HepG2 (cell line): ENCODE measurements around the gene CLASP1. TPM values are rescaled to one million over a fixed set of nuclear protein-coding genes. Genes with fewer than 3 reads are reported as not detected.
A peak's percentile ranks its signal among the peaks of the same experiment; 100 is the strongest.

ENCODE experiments used
- ATF7-NPFF ChIP-seq: sonication (generic); formaldehyde crosslinking; IDR thresholded peaks from 2 replicates; pipeline ENCODE4 v1.8.1; 2023; ENCODE audit warnings: mild to moderate bottlenecking, low read depth, missing genetic modification reagents, moderate library complexity
- BCL6 ChIP-seq: IDR thresholded peaks from 2 replicates; pipeline ENCODE4 v1.6.1; 2016; ENCODE audit warnings: missing genetic modification reagents, missing compliant biosample characterization
- CREB1 ChIP-seq, 2 experiments: fragments of 450-650 bp in 1 of 2; IDR thresholded peaks; 2 replicates each; pipeline ENCODE4 v1.6.1; 2016 to 2017; ENCODE audit warnings: control low read depth in 1 of 2, mild to moderate bottlenecking in 1 of 2, missing compliant biosample characterization in 1 of 2, missing genetic modification characterization in 1 of 2
- ETV6 ChIP-seq: sonication (generic); formaldehyde crosslinking; conservative IDR thresholded peaks from 2 replicates; pipeline ENCODE4 v1.4.0; 2020; ENCODE audit warnings: missing genetic modification reagents
- FOXA1 ChIP-seq, 2 experiments: fragments of 450-650 bp in 1 of 2; sonication (generic) in 1 of 2; formaldehyde crosslinking in 1 of 2; IDR thresholded peaks; 2 replicates each; pipeline versions ENCODE4 v1.4.0 to v1.6.1; 2016 to 2020; ENCODE audit warnings: missing genetic modification reagents in 1 of 2
- FOXP1 ChIP-seq, 2 experiments: fragments of 450-650 bp in 1 of 2; IDR thresholded peaks; 2 replicates each; pipeline ENCODE4 v1.6.1; 2017 to 2018; ENCODE audit warnings: antibody characterized with exemption in 1 of 2
- GATAD2A ChIP-seq: IDR thresholded peaks from 2 replicates; pipeline ENCODE4 v1.6.1; 2016
- ISL2 ChIP-seq: sonication (generic); formaldehyde crosslinking; IDR thresholded peaks from 2 replicates; pipeline ENCODE4 v1.5.0; 2020; ENCODE audit warnings: missing genetic modification reagents
- KLF15 ChIP-seq: sonication (generic); formaldehyde crosslinking; IDR thresholded peaks from 2 replicates; pipeline ENCODE4 v1.8.1; 2023; ENCODE audit warnings: borderline replicate concordance, mild to moderate bottlenecking, inconsistent platforms, missing genetic modification reagents, mixed read lengths
- MATR3 ChIP-seq: sonication (generic); formaldehyde crosslinking; IDR thresholded peaks from 2 replicates; pipeline ENCODE4 v1.4.0; 2020; ENCODE audit warnings: missing genetic modification reagents
- MIXL1 ChIP-seq: IDR thresholded peaks from 2 replicates; pipeline ENCODE4 v1.6.1; 2016
- NCOA2 ChIP-seq: sonication (generic); formaldehyde crosslinking; IDR thresholded peaks from 2 replicates; pipeline ENCODE4 v1.8.0; 2022; ENCODE audit warnings: inconsistent platforms
- PPARG ChIP-seq: conservative IDR thresholded peaks from 2 replicates; pipeline ENCODE4 v1.6.1; 2016; ENCODE audit warnings: missing biosample characterization, missing genetic modification reagents
- RFX1 ChIP-seq: fragments of 450-650 bp; IDR thresholded peaks from 2 replicates; pipeline ENCODE4 v1.6.1; 2017
- RFX3 ChIP-seq: IDR thresholded peaks from 2 replicates; pipeline ENCODE4 v1.6.1; 2016; ENCODE audit warnings: missing biosample characterization, missing genetic modification reagents
- RORA ChIP-seq: sonication (generic); formaldehyde crosslinking; IDR thresholded peaks from 2 replicates; pipeline ENCODE4 v1.5.0; 2020; ENCODE audit warnings: mild to moderate bottlenecking, missing genetic modification reagents, moderate library complexity
- RXRB ChIP-seq: IDR thresholded peaks from 2 replicates; pipeline ENCODE4 v1.6.1; 2016; ENCODE audit warnings: borderline replicate concordance, missing genetic modification reagents, missing compliant biosample characterization
- SAP130 ChIP-seq: IDR thresholded peaks from 2 replicates; pipeline ENCODE4 v1.6.1; 2016; ENCODE audit warnings: low read depth
- SKI ChIP-seq: fragments of 450-650 bp; IDR thresholded peaks from one replicate; pipeline ENCODE4 v1.6.1; 2018; ENCODE audit warnings: mild to moderate bottlenecking; ENCODE audit not compliant: partially characterized antibody
- SMC3 ChIP-seq: IDR thresholded peaks from 2 replicates; pipeline ENCODE4 v1.6.1; 2011; ENCODE audit warnings: low read length, improper control_type of control experiment
- SNAPC2 ChIP-seq: sonication (generic); formaldehyde crosslinking; IDR thresholded peaks from 2 replicates; pipeline ENCODE4 v1.8.1; 2022; ENCODE audit warnings: mild to moderate bottlenecking, missing genetic modification reagents
- SOX13 ChIP-seq, 3 experiments: fragments of 450-650 bp in 1 of 3; sonication (generic) in 1 of 3; formaldehyde crosslinking in 1 of 3; IDR thresholded peaks in 2 of 3; conservative IDR thresholded peaks in 1 of 3; 2 replicates each; pipeline versions ENCODE4 v1.5.0 to v1.6.1; 2016 to 2020; ENCODE audit warnings: antibody characterized with exemption in 1 of 3, mild to moderate bottlenecking in 1 of 3, missing compliant biosample characterization in 1 of 3, missing genetic modification reagents in 1 of 3, moderate library complexity in 1 of 3
- SOX6 ChIP-seq, 2 experiments: fragments of 450-650 bp in 1 of 2; sonication (generic) in 1 of 2; formaldehyde crosslinking in 1 of 2; IDR thresholded peaks; 2 replicates each; pipeline versions ENCODE4 v1.4.0 to v1.6.1; 2017 to 2020; ENCODE audit warnings: antibody characterized with exemption in 1 of 2, mild to moderate bottlenecking in 1 of 2, missing genetic modification reagents in 1 of 2
- TCF7 ChIP-seq: sonication (generic); IDR thresholded peaks from 2 replicates; pipeline ENCODE4 v1.6.1; 2016; ENCODE audit warnings: antibody characterized with exemption, low read depth
- ZNF354B ChIP-seq: sonication (generic); formaldehyde crosslinking; IDR thresholded peaks from 2 replicates; pipeline ENCODE4 v1.8.0; 2022; ENCODE audit warnings: mild to moderate bottlenecking, missing genetic modification reagents
- ZNF644 ChIP-seq: IDR thresholded peaks from 2 replicates; pipeline ENCODE4 v1.6.1; 2016; ENCODE audit warnings: low read depth
- polyA plus RNA-seq, 8 experiments: library from polyadenylated mRNA; depleted of rRNA in 3 of 8; stranded (reverse) in 7 of 8; unstranded in 1 of 8; fragments of >200 nt; fragmentation: Illumina TruSeq in 4 of 8; extraction: Trizol in 4 of 8; gene quantifications; 2 replicates each; pipeline versions ENCODE4 v1.2.1 to v1.2.3, GENCODE V29; 2011 to 2016; ENCODE audit warnings: low read depth in 4 of 8, missing spikeins in 1 of 8, mixed read lengths in 1 of 8; ENCODE audit not compliant: insufficient read depth in 1 of 8
- total RNA-seq, 5 experiments: library from RNA; depleted of rRNA; stranded (reverse); fragments of >200 nt; fragmentation: Illumina TruSeq; extraction: Trizol; gene quantifications; 2 replicates each; pipeline ENCODE4 v1.2.3, GENCODE V29; 2016; ENCODE audit warnings: low read depth in 1 of 5
- TF ChIP-seq, protein P1 (sequence below): sonication (generic); formaldehyde crosslinking; IDR thresholded peaks from 2 replicates; pipeline ENCODE4 v1.8.0; 2022; ENCODE audit warnings: mild to moderate bottlenecking, missing genetic modification reagents
- TF ChIP-seq, protein P2 (sequence below): IDR thresholded peaks from 2 replicates; pipeline ENCODE4 v1.6.1; 2016; ENCODE audit warnings: mild to moderate bottlenecking
- TF ChIP-seq, protein P3 (sequence below): IDR thresholded peaks from 2 replicates; pipeline ENCODE4 v1.6.1; 2012; ENCODE audit warnings: low read depth, low read length, improper control_type of control experiment

CLASP1 gene
- total and polyA plus RNA-seq, 2 of the 13 experiments (the other 11 are each of a cell fraction or from before 2014, with no cell fraction given): 11.7 to 47.9 TPM

DNA sequence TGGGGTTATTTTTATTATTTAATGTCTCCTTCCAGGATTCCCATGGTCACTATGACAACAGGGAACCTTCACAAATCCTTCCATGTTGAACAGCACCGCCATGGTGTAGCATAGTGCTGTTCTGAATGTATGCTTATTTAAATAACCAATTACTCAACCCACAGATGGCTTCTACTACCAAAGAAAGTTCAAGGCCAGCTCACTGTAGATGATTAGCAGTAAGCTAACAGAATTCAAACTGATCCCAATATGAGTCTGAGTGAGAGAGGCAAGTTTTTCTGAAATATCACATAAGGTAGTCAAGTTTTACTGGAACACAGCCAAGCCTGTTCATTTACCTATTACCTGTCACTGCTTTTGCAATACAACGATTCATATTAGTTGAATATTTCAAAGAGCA lies 51.2 kb downstream of the CLASP1 start (continued):
- peak; percentile 20; the same call in 1 of the 2 replicates for TF ChIP-seq RFX1
- TF ChIP-seq RXRB (CRISPR knock-in tag): peak; percentile 87
- TF ChIP-seq, protein P1, sequence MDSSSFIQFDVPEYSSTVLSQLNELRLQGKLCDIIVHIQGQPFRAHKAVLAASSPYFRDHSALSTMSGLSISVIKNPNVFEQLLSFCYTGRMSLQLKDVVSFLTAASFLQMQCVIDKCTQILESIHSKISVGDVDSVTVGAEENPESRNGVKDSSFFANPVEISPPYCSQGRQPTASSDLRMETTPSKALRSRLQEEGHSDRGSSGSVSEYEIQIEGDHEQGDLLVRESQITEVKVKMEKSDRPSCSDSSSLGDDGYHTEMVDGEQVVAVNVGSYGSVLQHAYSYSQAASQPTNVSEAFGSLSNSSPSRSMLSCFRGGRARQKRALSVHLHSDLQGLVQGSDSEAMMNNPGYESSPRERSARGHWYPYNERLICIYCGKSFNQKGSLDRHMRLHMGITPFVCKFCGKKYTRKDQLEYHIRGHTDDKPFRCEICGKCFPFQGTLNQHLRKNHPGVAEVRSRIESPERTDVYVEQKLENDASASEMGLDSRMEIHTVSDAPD (CRISPR knock-in tag): peak; percentile 73; the same call in 1 of the 2 replicates
- peak; percentile 61 for TF ChIP-seq SKI
- peak; percentile 71; the same call in 1 of the 2 replicates for TF ChIP-seq SNAPC2 (CRISPR knock-in tag)
- no peak for TF ChIP-seq ETV6 (CRISPR knock-in tag)
- no peak for TF ChIP-seq ATF7-NPFF
- TF ChIP-seq SAP130 (CRISPR knock-in tag): peak; percentile 58
- TF ChIP-seq PPARG: peak; percentile 51; the same call in 1 of the 2 replicates
- no peak for TF ChIP-seq CREB1 (IDR thresholded peaks at IDR 0.05)
- peak; percentile 58; the same call in 1 of the 2 replicates for TF ChIP-seq CREB1 (CRISPR knock-in tag; IDR thresholded peaks at IDR 0.05)
- no peak for TF ChIP-seq KLF15 (CRISPR knock-in tag)
- TF ChIP-seq MATR3 (CRISPR knock-in tag): no peak
- no peak for TF ChIP-seq RORA (CRISPR knock-in tag)
- peak; percentile 73 for TF ChIP-seq GATAD2A (CRISPR knock-in tag)
- peak; percentile 9; the same call in 1 of the 2 replicates for TF ChIP-seq TCF7
- TF ChIP-seq SOX13 (IDR thresholded peaks at IDR 0.05): no peak
- TF ChIP-seq SOX13 (CRISPR knock-in tag; conservative IDR thresholded peaks at IDR 0.05 in 1 of 2, IDR thresholded peaks at IDR 0.05 in 1 of 2): peak in 1 of 2 experiments; percentile 57; a peak in 1 of 4 replicates
- TF ChIP-seq MIXL1 (CRISPR knock-in tag): peak; percentile 37; the same call in 1 of the 2 replicates
- peak; percentile 32; the same call in 1 of the 2 replicates for TF ChIP-seq ZNF644 (CRISPR knock-in tag)
- 0 out of 2 replicates have a peak, but pooled peaks have one; percentile 20 for TF ChIP-seq RFX3 (CRISPR knock-in tag)
- TF ChIP-seq ISL2: no peak
- TF ChIP-seq BCL6 (CRISPR knock-in tag): peak; percentile 76
- TF ChIP-seq NCOA2 (CRISPR knock-in tag): peak; percentile 59; the same call in 1 of the 2 replicates
- TF ChIP-seq, protein P2, sequence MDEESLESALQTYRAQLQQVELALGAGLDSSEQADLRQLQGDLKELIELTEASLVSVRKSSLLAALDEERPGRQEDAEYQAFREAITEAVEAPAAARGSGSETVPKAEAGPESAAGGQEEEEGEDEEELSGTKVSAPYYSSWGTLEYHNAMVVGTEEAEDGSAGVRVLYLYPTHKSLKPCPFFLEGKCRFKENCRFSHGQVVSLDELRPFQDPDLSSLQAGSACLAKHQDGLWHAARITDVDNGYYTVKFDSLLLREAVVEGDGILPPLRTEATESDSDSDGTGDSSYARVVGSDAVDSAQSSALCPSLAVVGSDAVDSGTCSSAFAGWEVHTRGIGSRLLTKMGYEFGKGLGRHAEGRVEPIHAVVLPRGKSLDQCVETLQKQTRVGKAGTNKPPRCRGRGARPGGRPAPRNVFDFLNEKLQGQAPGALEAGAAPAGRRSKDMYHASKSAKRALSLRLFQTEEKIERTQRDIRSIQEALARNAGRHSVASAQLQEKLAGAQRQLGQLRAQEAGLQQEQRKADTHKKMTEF (CRISPR knock-in tag): peak; percentile 56
- no peak for TF ChIP-seq SOX6 (IDR thresholded peaks at IDR 0.05)
- TF ChIP-seq SOX6 (CRISPR knock-in tag; IDR thresholded peaks at IDR 0.05): peak; percentile 50; the same call in 1 of the 2 replicates
- no peak for TF ChIP-seq FOXP1 (IDR thresholded peaks at IDR 0.05)
- TF ChIP-seq FOXP1 (CRISPR knock-in tag; IDR thresholded peaks at IDR 0.05): no peak
- TF ChIP-seq FOXA1 (IDR thresholded peaks at IDR 0.05): no peak
- peak; percentile 16; the same call in 1 of the 2 replicates for TF ChIP-seq FOXA1 (CRISPR knock-in tag; IDR thresholded peaks at IDR 0.05)
- TF ChIP-seq SMC3: no peak
- TF ChIP-seq, protein P3, sequence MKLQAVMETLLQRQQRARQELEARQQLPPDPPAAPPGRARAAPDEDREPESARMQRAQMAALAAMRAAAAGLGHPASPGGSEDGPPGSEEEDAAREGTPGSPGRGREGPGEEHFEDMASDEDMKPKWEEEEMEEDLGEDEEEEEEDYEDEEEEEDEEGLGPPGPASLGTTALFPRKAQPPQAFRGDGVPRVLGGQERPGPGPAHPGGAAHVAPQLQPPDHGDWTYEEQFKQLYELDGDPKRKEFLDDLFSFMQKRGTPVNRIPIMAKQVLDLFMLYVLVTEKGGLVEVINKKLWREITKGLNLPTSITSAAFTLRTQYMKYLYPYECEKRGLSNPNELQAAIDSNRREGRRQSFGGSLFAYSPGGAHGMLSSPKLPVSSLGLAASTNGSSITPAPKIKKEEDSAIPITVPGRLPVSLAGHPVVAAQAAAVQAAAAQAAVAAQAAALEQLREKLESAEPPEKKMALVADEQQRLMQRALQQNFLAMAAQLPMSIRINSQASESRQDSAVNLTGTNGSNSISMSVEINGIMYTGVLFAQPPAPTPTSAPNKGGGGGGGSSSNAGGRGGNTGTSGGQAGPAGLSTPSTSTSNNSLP: peak; percentile 38; the same call in 1 of the 2 replicates
- TF ChIP-seq ZNF354B (CRISPR knock-in tag): no peak
